T47D (cell line): Measurements from ENCODE around the gene HYDIN.

ENCODE experiments used
- DNase-seq, 2 experiments: peaks; one replicate each; pipeline versions ENCODE4 v3.0.0 to v3.0.0-alpha.2; 2011 to 2012; ENCODE audit warnings: low read depth in 1 of 2, low spot score in 1 of 2
- JUND ChIP-seq: IDR thresholded peaks from 2 replicates; pipeline ENCODE4 v1.6.1; 2012; ENCODE audit warnings: low read depth
- in situ Hi-C: cut with HindIII; loops from 2 replicates; pipeline ENCODE4 v1.10.0; 2016; ENCODE audit warnings: low sequenced_read_pairs, low pct_unique_long_range_greater_than_20kb

The HYDIN gene

DNA sequence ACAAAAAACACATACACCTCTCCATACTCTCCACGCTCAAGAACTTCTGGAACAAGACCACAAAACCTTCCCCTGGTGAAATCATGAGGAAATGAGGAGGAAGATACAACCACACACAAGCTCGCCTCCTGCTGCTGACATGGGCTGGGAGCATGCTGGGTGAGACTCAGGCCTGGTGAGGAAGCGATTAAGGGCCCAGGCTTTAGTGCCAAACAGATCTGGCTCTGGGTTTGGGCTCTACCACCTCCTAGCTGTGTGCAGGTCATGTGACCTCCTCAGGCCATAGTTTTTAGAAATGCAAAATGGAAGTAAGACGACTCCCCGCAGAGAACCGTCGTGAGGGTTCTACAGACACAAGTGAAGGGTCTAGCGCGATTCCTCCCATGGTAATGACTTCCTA is 470.9 kb downstream of the HYDIN start:
- DNase-seq: no peak
- TF ChIP-seq JUND: no peak
- in situ Hi-C loops: no loop called here

GRCh38 chr16:70758786-70759185 is 471.7 kb downstream of the HYDIN start:
- in situ Hi-C loops: no loop called here
- no peak for DNase-seq
- no peak for TF ChIP-seq JUND
